Trophoblast cell (in vitro differentiated cells and primary cell): ENCODE data around the gene ADCK2.
"Not testable (repeated sequence)": the region's sequence is repeated elsewhere in the genome, so short reads cannot be mapped to it uniquely, and the experiment has no call there.

Experiments used
- DNase-seq, 2 donors: peaks; one replicate each; pipeline ENCODE4 v3.0.0-alpha.2; 2016
- H2AFZ ChIP-seq: 2 replicates; pipeline ENCODE4 v1.6.1; 2013; ENCODE audit warnings: low read length, moderate library complexity, mild to moderate bottlenecking; ENCODE audit not compliant: insufficient read depth, poor library complexity
- H2AK5ac ChIP-seq: 2 replicates; pipeline ENCODE4 v1.6.1; 2013; ENCODE audit warnings: mild to moderate bottlenecking, low read length
- H2BK120ac ChIP-seq: 2 replicates; pipeline ENCODE4 v1.6.1; 2013; ENCODE audit warnings: low read length, mild to moderate bottlenecking, moderate library complexity; ENCODE audit not compliant: insufficient read depth, poor library complexity
- H2BK12ac ChIP-seq: 2 replicates; pipeline ENCODE4 v1.6.1; 2013; ENCODE audit warnings: mild to moderate bottlenecking, low read length, moderate library complexity
- H2BK5ac ChIP-seq: 2 replicates; pipeline ENCODE4 v1.6.1; 2013; ENCODE audit warnings: low read length, low read depth, moderate library complexity, mild to moderate bottlenecking; ENCODE audit not compliant: poor library complexity
- H3K14ac ChIP-seq: 2 replicates; pipeline ENCODE4 v1.6.1; 2013; ENCODE audit warnings: mild to moderate bottlenecking, low read length
- H3K18ac ChIP-seq: 2 replicates; pipeline ENCODE4 v1.6.1; 2013; ENCODE audit warnings: mild to moderate bottlenecking, low read length
- H3K23ac ChIP-seq: 2 replicates; pipeline ENCODE4 v1.6.1; 2013; ENCODE audit warnings: low read length
- H3K27ac ChIP-seq: 2 replicates; pipeline ENCODE4 v1.5.1; 2013; ENCODE audit warnings: low read depth, mild to moderate bottlenecking, inconsistent platforms, low read length, moderate library complexity
- H3K27me3 ChIP-seq: 2 replicates; pipeline ENCODE4 v1.6.1; 2013; ENCODE audit warnings: inconsistent platforms, mild to moderate bottlenecking, low read length, moderate library complexity; ENCODE audit not compliant: insufficient read depth
- H3K36me3 ChIP-seq, 2 experiments: 1 replicate in 1 of 2; 2 replicates in 1 of 2; pipeline ENCODE4 v1.6.1; 2013; ENCODE audit warnings: low read length in 2 of 2, mild to moderate bottlenecking in 2 of 2, moderate library complexity in 1 of 2; ENCODE audit not compliant: insufficient read depth in 2 of 2, control insufficient read depth in 1 of 2
- H3K4ac ChIP-seq: 2 replicates; pipeline ENCODE4 v1.6.1; 2013; ENCODE audit warnings: low read depth, mild to moderate bottlenecking, low read length, moderate library complexity
- H3K4me1 ChIP-seq, 2 experiments: 1 replicate in 1 of 2; 2 replicates in 1 of 2; pipeline ENCODE4 v1.6.1; 2013; ENCODE audit warnings: low read length in 2 of 2, mild to moderate bottlenecking in 2 of 2, moderate library complexity in 1 of 2; ENCODE audit not compliant: insufficient read depth in 2 of 2, control insufficient read depth in 1 of 2
- H3K4me2 ChIP-seq: 2 replicates; pipeline ENCODE4 v1.6.1; 2013; ENCODE audit warnings: inconsistent platforms, mild to moderate bottlenecking, low read length, moderate library complexity
- H3K4me3 ChIP-seq: 2 replicates; pipeline ENCODE4 v1.5.1; 2013; ENCODE audit warnings: mild to moderate bottlenecking, low read depth, low read length, inconsistent platforms
- H3K79me1 ChIP-seq: one replicate; pipeline ENCODE4 v1.6.1; 2013; ENCODE audit warnings: low read length
- H3K79me2 ChIP-seq: 2 replicates; pipeline ENCODE4 v1.6.1; 2013; ENCODE audit warnings: low read length, mild to moderate bottlenecking; ENCODE audit not compliant: control insufficient read depth, insufficient read depth, poor library complexity
- H3K9ac ChIP-seq: 2 replicates; pipeline ENCODE4 v1.6.1; 2013; ENCODE audit warnings: mild to moderate bottlenecking, low read length
- H3K9me3 ChIP-seq: 2 replicates; pipeline ENCODE4 v1.6.1; 2013; ENCODE audit warnings: low read depth, mild to moderate bottlenecking, control low read depth, inconsistent platforms, low read length; ENCODE audit not compliant: insufficient read depth
- H4K12ac ChIP-seq: 2 replicates; pipeline ENCODE4 v1.6.1; 2013; ENCODE audit warnings: low read depth, mild to moderate bottlenecking, low read length, moderate library complexity
- H4K8ac ChIP-seq: 2 replicates; pipeline ENCODE4 v1.6.1; 2013; ENCODE audit warnings: low read depth, mild to moderate bottlenecking, low read length, moderate library complexity
- H4K91ac ChIP-seq: one replicate; pipeline ENCODE4 v1.6.1; 2013; ENCODE audit warnings: low read depth, mild to moderate bottlenecking, low read length, moderate library complexity
- WGBS: extraction: QIAGEN DNeasy Blood & Tissue Kit; methylation state at CpG from one replicate; pipeline ENCODE4 v1.1.7; 2013; ENCODE audit warnings: missing lambda C conversion rate; ENCODE audit not compliant: insufficient read length, insufficient coverage; ENCODE audit errors: extremely low coverage; 5-methylcytosine and 5-hydroxymethylcytosine counted together

Gene ADCK2

GRCh38 chr7:140675726-140676125 lies 3.0 kb downstream of the ADCK2 start:
- Histone ChIP-seq H3K27me3 (no peaks in the 10 kb centered on the region), H3K27ac (no peak overlapping the region), H3K18ac (no peak overlapping the region), H4K91ac (no peak overlapping the region), H3K4ac (no peak overlapping the region), H2AFZ (no peak overlapping the region), H3K79me2 (peaks cover 4% of the 10 kb centered on the region), H4K8ac (no peak overlapping the region), H2BK12ac (no peak overlapping the region), H3K36me3 (peaks cover 4 to 9% of the 10 kb centered on the region in 2 experiments), H4K12ac (no peak overlapping the region), H3K4me1 (peaks cover 2 to 5% of the 10 kb centered on the region in 2 experiments), H2BK5ac (no peak overlapping the region), H3K9me3 (no peaks in the 10 kb centered on the region), H3K14ac (no peak overlapping the region), H3K79me1 (peaks cover 6% of the 10 kb centered on the region), H2AK5ac (no peak overlapping the region), H3K4me3 (no peak overlapping the region), H2BK120ac (no peak overlapping the region), H3K9ac (no peak overlapping the region), H3K4me2 (no peak overlapping the region), H3K23ac (no peak overlapping the region)
- WGBS = no CpG with 5 or more reads among the region's 4 CpGs
- DNase-seq = no peak

GRCh38 chr7:140676306-140676705 lies 3.6 kb downstream of the ADCK2 start:
- no peak overlapping the region for H2AFZ ChIP-seq
- H4K8ac ChIP-seq = no peak overlapping the region
- H3K9me3 ChIP-seq = no peaks in the 10 kb centered on the region
- no peak overlapping the region for H3K4me2 ChIP-seq
- H4K12ac ChIP-seq = no peak overlapping the region
- no peak overlapping the region for H3K18ac ChIP-seq
- no peak overlapping the region for H2BK120ac ChIP-seq
- H3K79me2 ChIP-seq = peaks cover 4% of the 10 kb centered on the region
- no CpG with 5 or more reads among the region's 3 CpGs for WGBS
- no peak overlapping the region for H2AK5ac ChIP-seq
- no peak overlapping the region for H3K23ac ChIP-seq
- DNase-seq = no peak
- no peaks in the 10 kb centered on the region for H3K27me3 ChIP-seq
- no peak overlapping the region for H3K27ac ChIP-seq
- H2BK5ac ChIP-seq = no peak overlapping the region
- H3K36me3 ChIP-seq = peaks cover 6 to 13% of the 10 kb centered on the region in 2 experiments
- H3K9ac ChIP-seq = no peak overlapping the region
- no peak overlapping the region for H3K4me3 ChIP-seq
- peaks cover 6% of the 10 kb centered on the region for H3K79me1 ChIP-seq
- no peak overlapping the region for H3K4ac ChIP-seq
- H4K91ac ChIP-seq = no peak overlapping the region
- no peak overlapping the region for H3K14ac ChIP-seq
- peaks cover 2 to 5% of the 10 kb centered on the region in 2 experiments for H3K4me1 ChIP-seq
- H2BK12ac ChIP-seq = no peak overlapping the region

- H3K4me1 ChIP-seq, H3K4me3 ChIP-seq, H3K18ac ChIP-seq, DNase-seq, H3K79me1 ChIP-seq, H2BK120ac ChIP-seq, H3K4ac ChIP-seq, H4K12ac ChIP-seq, H3K14ac ChIP-seq, H4K91ac ChIP-seq, H2AK5ac ChIP-seq, H4K8ac ChIP-seq, H3K9ac ChIP-seq, H3K27ac ChIP-seq, H3K4me2 ChIP-seq, H2AFZ ChIP-seq, H3K23ac ChIP-seq, H3K9me3 ChIP-seq, H3K27me3 ChIP-seq, H3K79me2 ChIP-seq, H2BK12ac ChIP-seq, H2BK5ac ChIP-seq: not testable (repeated sequence)
- peaks cover 6 to 13% of the 10 kb centered on the region in 2 experiments for H3K36me3 ChIP-seq
- WGBS = no CpG with 5 or more reads among the region's 11 CpGs
Measured at GRCh38 chr7:140676956-140677355, 4.2 kb downstream of the ADCK2 start.

GRCh38 chr7:140677496-140677895 lies 4.8 kb downstream of the ADCK2 start:
- DNase-seq = no peak
- no peak overlapping the region for H4K91ac ChIP-seq
- no peaks in the 10 kb centered on the region for H3K9me3 ChIP-seq
- no peak overlapping the region for H2AFZ ChIP-seq
- H3K79me2 ChIP-seq = peaks cover 4% of the 10 kb centered on the region
- H2AK5ac ChIP-seq = no peak overlapping the region
- H3K27ac ChIP-seq = no peak overlapping the region
- peaks cover 9 to 13% of the 10 kb centered on the region in 2 experiments for H3K36me3 ChIP-seq
- no peak overlapping the region for H4K12ac ChIP-seq
- H2BK120ac ChIP-seq = no peak overlapping the region
- no peak overlapping the region for H4K8ac ChIP-seq
- H3K4ac ChIP-seq = no peak overlapping the region
- peaks cover 6% of the 10 kb centered on the region for H3K79me1 ChIP-seq
- H3K4me3 ChIP-seq = no peak overlapping the region
- no peak overlapping the region for H2BK5ac ChIP-seq
- H3K23ac ChIP-seq = no peak overlapping the region
- no peak overlapping the region for H3K18ac ChIP-seq
- H2BK12ac ChIP-seq = no peak overlapping the region
- WGBS = no CpG with 5 or more reads among the region's 3 CpGs
- no peak overlapping the region for H3K4me2 ChIP-seq
- H3K27me3 ChIP-seq = no peaks in the 10 kb centered on the region
- H3K4me1 ChIP-seq = peaks cover 2 to 5% of the 10 kb centered on the region in 2 experiments
- H3K9ac ChIP-seq = no peak overlapping the region
- no peak overlapping the region for H3K14ac ChIP-seq
